Measurements from ENCODE around the gene GPR78. TPM values are rescaled to one million over a fixed set of nuclear protein-coding genes. Genes with fewer than 3 reads are reported as not detected.

GPR78 gene
- total and polyA plus RNA-seq, 2 of the 13 experiments (the other 11 are each of a cell fraction or from before 2014, with no cell fraction given): 0.01 to 0.07 TPM

DNA sequence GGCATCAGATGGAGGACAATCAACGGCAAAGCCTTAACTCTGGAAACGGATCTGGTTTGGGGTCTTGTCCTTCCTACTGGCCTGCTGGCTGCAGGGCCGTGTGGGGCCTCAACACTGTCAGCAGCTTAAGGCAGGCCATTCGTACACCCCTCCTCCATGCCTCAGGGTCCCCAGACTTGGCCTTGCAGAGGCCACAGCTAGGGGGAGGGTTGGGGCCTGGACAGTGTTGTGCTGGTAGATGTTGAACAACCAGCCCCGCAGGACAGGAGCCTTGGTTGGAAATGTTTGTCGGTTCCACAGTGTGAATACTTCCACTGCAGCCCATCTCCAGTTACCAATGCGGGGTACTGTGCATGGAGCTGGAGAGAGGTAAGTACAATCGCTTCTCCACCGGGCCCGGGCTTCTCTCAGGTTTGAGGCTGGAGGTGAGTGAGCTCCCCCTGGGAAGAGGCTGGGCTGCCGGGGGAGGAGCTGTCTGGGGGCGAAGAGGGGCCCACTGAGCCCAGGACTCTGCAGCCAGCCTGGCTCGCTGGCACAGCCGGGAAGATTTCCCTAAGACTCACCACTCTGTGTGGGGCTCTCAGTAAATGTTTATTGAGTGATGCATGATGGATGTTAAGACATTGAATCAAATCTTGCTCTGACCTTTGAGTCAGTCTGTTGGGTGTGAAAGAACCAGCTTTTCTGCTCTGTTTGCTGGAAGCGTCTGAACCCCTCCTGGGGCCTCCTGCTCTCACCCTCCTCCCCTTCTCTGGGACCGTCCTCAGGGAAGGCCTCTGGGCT, 19.7 kb upstream of the GPR78 start:
- in situ Hi-C loops (cut with HindIII; ENCODE audit: extremely low pct_ligation_motif_present, low pct_unique_long_range_greater_than_20kb): no loop called here
- Histone ChIP-seq H3K4me3 (replicated peaks in 1 of 3; ENCODE audit: insufficient read depth in 1 of 3, low read depth in 2 of 3, low read length in 3 of 3) (no peak overlapping the region), H3K79me2 (ENCODE audit: insufficient read depth, low read length) (no peaks in the 10 kb centered on the region), H3K36me3 (replicated peaks in 1 of 2; ENCODE audit: control insufficient read depth in 1 of 2, insufficient read depth in 2 of 2, low read length in 2 of 2) (no peaks in the 10 kb centered on the region), H3K9me3 (ENCODE audit: low read length) (no peaks in the 10 kb centered on the region), H2AFZ (ENCODE audit: low read length) (no peak overlapping the region), H3K4me2 (ENCODE audit: low read depth, low read length) (no peak overlapping the region), H3K9ac (ENCODE audit: insufficient read depth, low read depth, low read length) (no peak overlapping the region), H3K4me1 (ENCODE audit: insufficient read depth, low read length) (no peaks in the 10 kb centered on the region), H3K27me3 (ENCODE audit: control insufficient read depth in 1 of 2, insufficient read depth in 2 of 2, low read length in 2 of 2) (peaks cover 1 to 8% of the 10 kb centered on the region in 2 experiments; a peak in 2 of 5 replicates), H3K27ac (ENCODE audit: extremely low read length, insufficient read depth, low read length) (no peak overlapping the region), H4K20me1 (ENCODE audit: insufficient read depth, low read length) (no peaks in the 10 kb centered on the region)
- FAIRE-seq (no peak), ATAC-seq (no peak), DNase-seq (ENCODE audit: low spot score) (no peak)
- no peak for TF ChIP-seq HOXA5 (CRISPR knock-in tag; IDR thresholded peaks at IDR 0.05)
- ChIA-PET CTCF (ENCODE audit: low intra/inter-chr PET ratio, low total read pairs) (no interaction called here), POLR2A (no interaction called here)
- WGBS (ENCODE audit: low lambda C conversion rate): 33% methylated on average over 10 of the region's 16 CpGs
- intact Hi-C loops (cut with micrococcal nuclease; ENCODE audit: unreplicated experiment): no loop called here
- BruUV-seq (replicated peaks): no TSS peak

DNA sequence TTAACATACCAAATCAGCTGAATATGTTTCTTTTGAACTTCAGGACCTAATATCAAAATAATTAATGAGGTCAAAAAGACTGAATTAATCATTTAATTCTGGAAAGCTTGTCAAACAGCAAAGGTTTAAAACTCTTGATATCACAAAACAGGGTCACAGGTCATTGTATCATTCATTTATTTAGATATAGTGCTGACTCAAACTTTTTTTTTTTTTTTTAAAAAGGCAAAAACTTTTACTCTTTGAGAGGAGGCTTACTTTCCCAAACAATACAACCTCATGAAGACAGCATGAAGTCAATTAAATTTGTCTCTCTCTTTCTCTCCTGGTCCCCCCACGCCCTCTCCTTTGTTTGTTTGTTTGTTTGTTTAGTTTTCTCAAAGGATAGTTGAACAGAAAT, 15.6 kb upstream of the GPR78 start:
- H3K36me3 ChIP-seq (replicated peaks in 1 of 2; ENCODE audit: control insufficient read depth in 1 of 2, insufficient read depth in 2 of 2, low read length in 2 of 2): no peaks in the 10 kb centered on the region
- peaks cover 0 to under 1% of the 10 kb centered on the region in 2 experiments; a peak in 2 of 5 replicates for H3K27me3 ChIP-seq (ENCODE audit: control insufficient read depth in 1 of 2, insufficient read depth in 2 of 2, low read length in 2 of 2)
- ATAC-seq (no peak), FAIRE-seq (no peak), DNase-seq (ENCODE audit: low spot score) (no peak)
- H3K9ac ChIP-seq (ENCODE audit: insufficient read depth, low read depth, low read length): no peak overlapping the region
- no peak overlapping the region for H2AFZ ChIP-seq (ENCODE audit: low read length)
- H4K20me1 ChIP-seq (ENCODE audit: insufficient read depth, low read length): no peaks in the 10 kb centered on the region
- BruUV-seq (replicated peaks): no TSS peak
- H3K79me2 ChIP-seq (ENCODE audit: insufficient read depth, low read length): no peaks in the 10 kb centered on the region
- no peak overlapping the region for H3K4me2 ChIP-seq (ENCODE audit: low read depth, low read length)
- H3K4me3 ChIP-seq (replicated peaks in 1 of 3; ENCODE audit: insufficient read depth in 1 of 3, low read depth in 2 of 3, low read length in 3 of 3): no peak overlapping the region
- in situ Hi-C loops (cut with HindIII; ENCODE audit: extremely low pct_ligation_motif_present, low pct_unique_long_range_greater_than_20kb) (no loop called here), intact Hi-C loops (cut with micrococcal nuclease; ENCODE audit: unreplicated experiment) (no loop called here)
- WGBS (ENCODE audit: low lambda C conversion rate): 0% methylated on average over 1 of the region's 1 CpG
- ChIA-PET CTCF (ENCODE audit: low intra/inter-chr PET ratio, low total read pairs) (no interaction called here), POLR2A (no interaction called here)
- no peaks in the 10 kb centered on the region for H3K4me1 ChIP-seq (ENCODE audit: insufficient read depth, low read length)
- H3K9me3 ChIP-seq (ENCODE audit: low read length): no peaks in the 10 kb centered on the region
- TF ChIP-seq ZSCAN20 (CRISPR knock-in tag; IDR thresholded peaks at IDR 0.05; ENCODE audit: borderline replicate concordance): no peak
- no peak for TF ChIP-seq ELF1 (CRISPR knock-in tag; IDR thresholded peaks at IDR 0.05)
- TF ChIP-seq ONECUT2 (CRISPR knock-in tag; IDR thresholded peaks at IDR 0.05): no peak
- TF ChIP-seq, protein P1, sequence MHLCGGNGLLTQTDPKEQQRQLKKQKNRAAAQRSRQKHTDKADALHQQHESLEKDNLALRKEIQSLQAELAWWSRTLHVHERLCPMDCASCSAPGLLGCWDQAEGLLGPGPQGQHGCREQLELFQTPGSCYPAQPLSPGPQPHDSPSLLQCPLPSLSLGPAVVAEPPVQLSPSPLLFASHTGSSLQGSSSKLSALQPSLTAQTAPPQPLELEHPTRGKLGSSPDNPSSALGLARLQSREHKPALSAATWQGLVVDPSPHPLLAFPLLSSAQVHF (CRISPR knock-in tag; IDR thresholded peaks at IDR 0.05): no peak
- TF ChIP-seq ZNF10 (CRISPR knock-in tag; IDR thresholded peaks at IDR 0.05; ENCODE audit: borderline replicate concordance, low read depth): no peak
- no peak for TF ChIP-seq SRF (IDR thresholded peaks at IDR 0.05; ENCODE audit: low read depth, low read length)
- TF ChIP-seq ZNF367 (CRISPR knock-in tag; IDR thresholded peaks at IDR 0.05; ENCODE audit: borderline replicate concordance): no peak
- no peak for TF ChIP-seq ZNF256 (CRISPR knock-in tag; conservative IDR thresholded peaks at IDR 0.05)
- no peak for TF ChIP-seq CENPX (CRISPR knock-in tag; IDR thresholded peaks at IDR 0.05)
- peak; percentile 21; the same call in 1 of the 2 replicates for TF ChIP-seq MAFF (IDR thresholded peaks at IDR 0.05; ENCODE audit: low read depth, low read length)
- TF ChIP-seq MAFK (conservative IDR thresholded peaks at IDR 0.05 in 1 of 2, IDR thresholded peaks at IDR 0.05 in 1 of 2; ENCODE audit: low read length in 2 of 2): peak; percentile 20 to 57; a peak in 2 of 4 replicates
- no peak for TF ChIP-seq RFXANK (CRISPR knock-in tag; IDR thresholded peaks at IDR 0.05)
- no peak for TF ChIP-seq MAZ (IDR thresholded peaks at IDR 0.05; ENCODE audit: borderline replicate concordance, low read depth, low read length)
- no peak for TF ChIP-seq MAZ (CRISPR knock-in tag; IDR thresholded peaks at IDR 0.05; ENCODE audit: low read depth)
- no peak for TF ChIP-seq POGZ (CRISPR knock-in tag; IDR thresholded peaks at IDR 0.05)
- H3K27ac ChIP-seq (ENCODE audit: extremely low read length, insufficient read depth, low read length): no peak overlapping the region
